Cardiac fibroblast (primary cell): Measurements from ENCODE around the gene OR1N1.

Source experiments
- DNase-seq, 2 donors: peaks; one replicate each; pipeline versions ENCODE4 v3.0.0 to v3.0.0-alpha.2; 2010; ENCODE audit warnings: low read depth in 2 of 2
- H3K4me3 ChIP-seq, 2 donors: replicated peaks in 1 of 2; 1 replicate in 1 of 2; 2 replicates in 1 of 2; pipeline ENCODE4 v1.5.1; 2011; ENCODE audit warnings: low read depth in 2 of 2, low read length in 2 of 2, mild to moderate bottlenecking in 2 of 2, moderate library complexity in 1 of 2
- TF ChIP-seq, protein P1 (sequence below): IDR thresholded peaks from one replicate; pipeline ENCODE4 v1.5.1; 2011; ENCODE audit warnings: low read depth, mild to moderate bottlenecking, low read length, inconsistent platforms

The OR1N1 gene, protein sequence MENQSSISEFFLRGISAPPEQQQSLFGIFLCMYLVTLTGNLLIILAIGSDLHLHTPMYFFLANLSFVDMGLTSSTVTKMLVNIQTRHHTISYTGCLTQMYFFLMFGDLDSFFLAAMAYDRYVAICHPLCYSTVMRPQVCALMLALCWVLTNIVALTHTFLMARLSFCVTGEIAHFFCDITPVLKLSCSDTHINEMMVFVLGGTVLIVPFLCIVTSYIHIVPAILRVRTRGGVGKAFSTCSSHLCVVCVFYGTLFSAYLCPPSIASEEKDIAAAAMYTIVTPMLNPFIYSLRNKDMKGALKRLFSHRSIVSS

DNA sequence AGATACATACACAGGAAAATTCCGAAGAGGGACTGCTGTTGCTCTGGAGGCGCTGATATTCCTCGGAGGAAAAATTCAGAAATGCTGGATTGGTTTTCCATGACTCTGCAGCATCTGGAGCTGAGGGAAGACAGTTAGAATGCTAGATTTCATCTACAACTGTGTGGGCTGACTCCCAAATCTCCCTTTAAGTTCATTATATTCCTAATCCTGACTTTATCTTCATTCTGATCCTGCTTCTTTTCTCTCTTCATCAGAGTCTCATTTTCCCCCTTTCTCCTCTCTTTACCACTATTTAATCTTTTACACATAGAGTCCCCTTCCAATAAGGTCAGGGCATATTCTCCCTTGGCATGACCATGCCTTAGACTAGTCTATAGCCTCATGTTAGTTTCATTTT is at the start of gene OR1N1:
OR1N1 (minus strand) TSS at position 101 of the 400 bp plus-strand sequence; CDS start at position 101, 0 bp downstream.
- DNase-seq = no peak
- H3K4me3 ChIP-seq = no peak within 1 kb of the TSS
- TF ChIP-seq, protein P1, sequence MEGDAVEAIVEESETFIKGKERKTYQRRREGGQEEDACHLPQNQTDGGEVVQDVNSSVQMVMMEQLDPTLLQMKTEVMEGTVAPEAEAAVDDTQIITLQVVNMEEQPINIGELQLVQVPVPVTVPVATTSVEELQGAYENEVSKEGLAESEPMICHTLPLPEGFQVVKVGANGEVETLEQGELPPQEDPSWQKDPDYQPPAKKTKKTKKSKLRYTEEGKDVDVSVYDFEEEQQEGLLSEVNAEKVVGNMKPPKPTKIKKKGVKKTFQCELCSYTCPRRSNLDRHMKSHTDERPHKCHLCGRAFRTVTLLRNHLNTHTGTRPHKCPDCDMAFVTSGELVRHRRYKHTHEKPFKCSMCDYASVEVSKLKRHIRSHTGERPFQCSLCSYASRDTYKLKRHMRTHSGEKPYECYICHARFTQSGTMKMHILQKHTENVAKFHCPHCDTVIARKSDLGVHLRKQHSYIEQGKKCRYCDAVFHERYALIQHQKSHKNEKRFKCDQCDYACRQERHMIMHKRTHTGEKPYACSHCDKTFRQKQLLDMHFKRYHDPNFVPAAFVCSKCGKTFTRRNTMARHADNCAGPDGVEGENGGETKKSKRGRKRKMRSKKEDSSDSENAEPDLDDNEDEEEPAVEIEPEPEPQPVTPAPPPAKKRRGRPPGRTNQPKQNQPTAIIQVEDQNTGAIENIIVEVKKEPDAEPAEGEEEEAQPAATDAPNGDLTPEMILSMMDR = no peak

DNA sequence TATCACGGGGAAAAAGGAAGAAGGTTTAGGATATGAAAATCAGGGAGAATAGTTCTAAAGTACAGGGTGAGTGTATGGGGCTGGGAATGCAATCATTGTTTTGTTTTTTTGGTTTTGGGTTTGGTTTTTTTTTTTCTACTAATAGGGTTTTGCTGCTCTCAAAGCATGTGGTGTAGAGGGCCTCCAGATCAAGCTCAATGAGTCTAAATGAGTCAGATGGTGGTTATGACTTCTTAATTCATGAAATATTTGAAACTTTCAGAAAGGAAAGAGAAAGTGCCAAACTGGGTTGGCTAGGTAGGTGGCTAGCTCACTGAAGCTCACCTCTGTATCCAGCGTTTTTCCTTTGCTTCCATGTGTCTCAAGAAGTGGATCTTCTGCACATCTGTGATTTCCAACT is 45.4 kb upstream of the OR1N1 start:
- peak in 1 of 2 donors; percentile 2 for DNase-seq
- no peak overlapping the region for H3K4me3 ChIP-seq
- TF ChIP-seq, protein P1 = no peak

DNA sequence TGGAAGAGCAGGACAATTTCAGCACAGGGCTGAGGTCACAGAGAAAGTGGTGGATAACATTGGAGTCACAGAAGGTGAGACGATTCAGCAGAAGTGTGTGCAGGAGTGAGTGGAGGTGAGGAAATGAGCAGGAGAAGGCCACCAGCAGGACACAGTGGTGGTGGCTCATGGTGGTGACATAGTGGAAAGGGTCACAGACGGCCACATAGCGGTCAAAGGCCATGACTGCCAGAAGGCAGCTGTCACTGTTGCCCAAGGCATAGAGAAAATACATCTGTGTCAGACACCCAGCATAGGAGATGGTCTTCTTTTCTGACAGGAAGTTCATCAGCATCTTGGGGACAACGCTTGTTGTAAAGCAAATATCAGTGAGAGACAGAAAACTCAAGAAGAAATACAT is 40.8 kb upstream of the OR1N1 start:
- no peak for DNase-seq
- TF ChIP-seq, protein P1 = no peak
- no peak overlapping the region for H3K4me3 ChIP-seq

DNA sequence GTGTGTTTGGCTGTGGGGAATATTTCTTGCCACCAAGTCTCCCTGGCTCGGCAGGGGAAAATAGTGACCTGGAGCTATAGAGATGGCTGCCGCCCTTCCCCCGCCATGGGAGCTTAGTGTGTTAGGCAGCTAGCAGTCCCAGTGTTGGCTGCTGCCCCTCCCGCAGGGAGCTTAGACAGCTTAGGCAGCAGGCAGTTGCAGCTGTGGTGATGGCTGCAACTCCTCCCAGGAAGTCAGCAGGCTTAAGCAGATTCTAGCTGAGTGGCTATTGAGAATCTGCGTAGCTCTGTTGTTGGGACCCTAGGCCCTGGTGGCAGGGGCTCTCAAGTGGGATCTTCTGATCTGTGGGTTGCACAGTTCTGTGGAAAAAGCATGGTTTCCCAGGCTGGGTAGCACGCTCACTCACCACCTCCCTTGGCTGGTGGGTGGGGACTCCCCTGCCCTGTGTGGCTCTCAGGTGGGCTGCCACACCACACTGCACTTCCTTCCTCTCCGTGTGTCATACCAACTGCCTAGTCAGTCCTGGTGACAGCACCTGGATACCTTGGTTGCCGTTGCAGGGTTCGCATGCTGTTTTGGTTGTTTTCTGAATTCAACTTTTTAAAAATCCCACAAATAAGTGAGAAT is 35.2 kb upstream of the OR1N1 start:
- TF ChIP-seq, protein P1 = no peak
- no peak for DNase-seq

DNA sequence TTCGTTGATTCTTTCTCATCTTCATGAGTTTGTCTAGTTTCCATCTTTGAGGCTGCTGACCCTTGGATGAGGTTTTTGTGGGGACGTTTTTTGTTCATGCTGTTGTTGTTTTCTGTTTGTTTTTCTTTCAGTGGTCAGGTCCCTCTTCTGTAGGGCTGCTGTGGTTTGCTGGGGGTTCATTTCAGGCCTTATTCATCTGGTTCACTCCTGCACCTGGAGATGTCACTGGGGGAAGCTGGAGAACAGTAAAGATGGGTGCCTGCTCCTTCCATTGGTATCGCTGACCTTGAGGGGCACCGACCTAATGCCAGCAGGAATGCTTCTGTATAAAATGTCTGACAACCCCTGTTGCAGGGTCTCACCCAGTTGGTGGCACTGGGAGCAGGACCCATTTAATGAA is 34.4 kb upstream of the OR1N1 start:
- no peak for DNase-seq
- H3K4me3 ChIP-seq = no peak overlapping the region
- TF ChIP-seq, protein P1 = no peak

More for the DNA sequence above, 35.2 kb upstream of the OR1N1 start:
- no peak overlapping the region for H3K4me3 ChIP-seq

DNA sequence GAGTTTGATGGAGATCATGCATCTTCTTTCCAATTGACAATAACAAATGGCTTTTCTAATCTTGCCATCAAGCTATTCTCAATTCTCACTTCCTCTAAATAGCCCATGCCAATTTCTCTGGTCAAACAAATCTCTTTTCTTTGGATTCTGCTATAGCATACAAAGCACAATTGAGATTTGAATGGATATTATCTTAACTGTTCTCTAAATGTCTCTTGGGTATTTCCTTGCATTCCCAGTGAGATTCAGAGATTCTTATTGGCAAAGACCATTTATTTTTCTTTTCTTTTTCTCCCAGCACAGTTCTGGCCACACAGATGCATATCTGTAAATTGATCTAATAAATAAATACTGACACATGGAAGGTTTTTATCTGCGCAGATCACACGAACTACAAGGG is 25.7 kb upstream of the OR1N1 start, which contains the start of gene OR1N2:
OR1N2 (plus strand) TSS at position 301 of the 400 bp plus-strand sequence. CDS start 100 bp downstream, outside the sequence.
- no peak for DNase-seq
- H3K4me3 ChIP-seq = no peak within 1 kb of the TSS
- TF ChIP-seq, protein P1 = no peak
